Left hindlimb (tissue), 1 donor: ENCODE measurements around the gene UNCX.
A peak's percentile ranks its signal among the peaks of the same experiment; 100 is the strongest.
"Not testable (repeated sequence)": the region's sequence is repeated elsewhere in the genome, so short reads cannot be mapped to it uniquely, and the experiment has no call there.

Source experiments
- DNase-seq: peaks from one replicate; pipeline ENCODE4 v3.0.0-alpha.2; 2018

Gene UNCX

GRCh38 chr7:1232623-1233332, at the start of gene UNCX:
UNCX (plus strand) TSS chr7:1232872; CDS start chr7:1233018, 146 bp downstream.
- DNase-seq: peak; percentile 16

DNA sequence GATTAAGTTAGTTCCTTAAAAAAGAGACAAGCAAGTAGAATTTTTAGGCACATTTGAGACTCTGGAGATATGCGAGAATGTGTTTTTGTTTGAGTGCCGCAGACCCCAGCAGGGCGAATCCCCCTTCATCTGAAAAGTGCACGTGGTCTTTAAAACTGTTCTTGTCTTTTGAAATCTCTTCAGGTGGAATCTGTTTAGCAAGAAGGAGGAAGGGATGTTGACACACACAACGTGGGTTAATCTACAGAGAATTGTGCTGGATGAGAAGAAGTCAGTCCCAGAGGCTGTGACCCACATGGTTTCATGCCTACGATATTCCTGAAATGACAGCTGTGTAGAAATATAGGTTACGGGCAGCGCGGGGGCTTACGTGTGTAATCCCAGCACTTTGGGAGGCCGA, 45.5 kb upstream of the UNCX start:
- DNase-seq: no peak

DNA sequence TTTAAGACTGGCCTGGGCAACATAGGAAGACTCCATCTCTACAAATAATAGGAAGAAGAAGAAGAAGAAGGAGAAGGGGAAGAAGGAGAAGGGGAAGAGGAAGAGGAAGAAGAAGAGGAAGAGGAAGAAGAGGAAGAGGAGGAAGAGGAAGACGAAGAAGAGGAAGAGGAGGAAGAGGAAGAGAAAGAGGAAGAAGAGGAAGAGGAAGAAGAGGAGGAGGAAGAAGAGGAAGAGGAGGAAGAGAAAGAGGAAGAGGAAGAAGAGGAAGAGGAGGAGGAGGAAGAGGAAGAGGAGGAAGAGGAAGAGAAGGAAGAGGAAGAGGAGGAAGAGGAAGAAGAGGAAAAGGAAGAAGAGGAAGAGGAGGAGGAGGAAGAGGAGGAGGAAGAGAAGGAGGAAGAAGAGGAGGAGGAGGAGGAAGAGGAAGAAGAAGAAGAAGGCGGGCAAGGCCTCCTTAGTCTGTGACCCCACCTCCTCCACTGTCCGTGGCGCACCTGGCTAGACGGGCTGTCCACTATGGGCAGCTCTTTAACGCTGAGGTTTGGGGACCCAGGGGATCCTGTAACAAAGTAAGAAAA, 43.9 kb upstream of the UNCX start:
- no peak for DNase-seq

DNA sequence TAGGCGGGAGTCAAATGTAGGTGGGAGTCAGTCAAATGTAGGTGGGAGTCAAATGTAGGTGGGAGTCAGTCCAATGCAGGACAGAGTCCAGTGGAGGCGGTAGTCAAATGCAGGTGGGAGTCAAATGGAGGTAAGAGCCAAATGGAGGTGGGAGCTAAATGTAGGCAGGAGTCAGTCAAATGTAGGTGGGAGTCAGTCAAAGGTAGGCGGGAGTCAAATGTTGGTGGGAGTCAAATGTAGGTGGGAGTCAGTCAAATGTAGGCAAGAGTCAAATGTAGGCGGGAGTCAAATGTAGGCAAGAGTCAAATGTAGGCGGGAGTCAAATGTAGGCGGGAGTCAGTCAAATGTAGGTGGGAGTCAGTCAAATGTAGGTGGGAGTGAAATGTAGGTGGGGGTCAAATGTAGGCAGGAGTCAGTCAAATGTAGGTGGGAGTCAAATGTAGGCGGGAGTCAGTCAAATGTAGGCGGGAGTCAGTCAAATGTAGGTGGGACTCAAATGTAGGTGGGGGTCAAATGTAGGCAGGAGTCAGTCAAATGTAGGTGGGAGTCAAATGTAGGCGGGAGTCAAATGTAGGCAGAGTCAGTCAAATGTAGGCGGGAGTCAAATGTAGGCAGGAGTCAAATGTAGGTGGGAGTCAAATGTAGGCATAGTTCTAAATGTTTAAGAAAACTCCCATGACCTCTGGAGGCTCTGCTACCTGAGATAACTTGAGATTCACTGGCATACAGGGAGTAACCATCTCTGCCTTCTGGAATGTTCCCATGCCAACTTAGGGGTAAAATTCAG, 42.5 kb upstream of the UNCX start:
- no peak for DNase-seq

DNA sequence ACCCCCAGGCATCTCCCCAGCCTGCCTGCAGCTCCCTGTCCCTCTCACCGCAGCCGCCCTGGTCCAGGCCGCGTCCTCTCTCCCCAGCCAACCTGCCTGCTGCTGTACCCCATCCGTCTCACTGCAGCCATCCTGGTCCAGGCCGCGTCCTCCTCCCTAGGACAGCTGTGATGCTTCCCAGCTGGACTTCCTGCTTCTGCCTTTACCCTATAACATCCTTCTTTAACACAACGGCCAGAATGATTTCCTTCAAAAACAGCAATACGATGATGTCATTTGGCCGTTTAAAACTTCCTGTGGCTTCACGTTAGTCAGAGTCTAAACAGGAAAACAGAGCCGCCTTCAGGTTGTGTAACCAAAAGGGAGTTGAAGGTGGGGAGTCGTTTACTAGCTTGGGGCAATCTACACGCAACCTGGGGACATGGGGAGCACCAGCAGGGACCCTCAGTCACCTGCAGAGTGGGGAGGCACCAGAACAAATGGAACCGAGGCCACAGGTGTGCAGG, 40.4 kb upstream of the UNCX start:
- no peak for DNase-seq

DNA sequence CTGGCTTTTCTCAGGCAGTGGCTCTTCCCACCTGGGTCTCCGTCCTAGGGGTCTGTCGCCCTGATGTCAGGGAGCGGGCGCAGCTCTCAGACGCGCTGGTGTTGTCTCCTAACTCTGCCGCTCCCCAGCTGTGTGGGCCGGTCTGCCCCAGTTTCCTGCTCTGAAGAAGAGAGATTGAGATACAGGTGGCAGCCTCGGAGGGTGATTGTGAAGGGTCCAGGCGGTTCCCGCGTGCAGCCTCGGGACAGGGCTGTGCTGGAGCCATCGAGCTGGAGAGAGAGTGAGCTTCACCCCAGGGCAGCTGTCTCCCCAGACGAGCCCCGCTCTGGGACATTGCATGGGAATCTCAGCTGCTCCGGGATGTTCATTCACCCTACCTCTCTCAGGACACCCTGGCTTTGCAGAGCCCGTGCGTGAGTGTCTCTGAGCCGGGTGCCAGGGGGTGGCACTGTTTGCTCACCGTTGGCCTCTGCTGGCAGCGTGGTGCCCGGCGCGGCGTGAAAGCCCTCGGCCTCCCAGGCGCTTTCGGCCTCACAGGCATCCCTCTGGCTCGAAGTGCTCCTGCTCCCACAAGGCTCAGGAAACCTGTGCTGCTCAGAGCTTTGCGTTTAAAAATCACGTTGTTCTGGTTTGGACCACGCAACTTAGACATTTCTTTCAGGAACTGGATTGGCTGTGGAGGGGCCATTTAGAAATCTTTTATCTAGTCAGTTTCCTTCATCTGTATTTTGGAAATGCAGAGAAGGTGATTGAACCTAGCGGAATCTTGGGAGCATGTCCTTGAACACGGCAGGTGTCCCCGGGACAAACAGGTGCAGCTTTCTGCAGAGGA, 38.9 kb upstream of the UNCX start:
- no peak for DNase-seq

DNA sequence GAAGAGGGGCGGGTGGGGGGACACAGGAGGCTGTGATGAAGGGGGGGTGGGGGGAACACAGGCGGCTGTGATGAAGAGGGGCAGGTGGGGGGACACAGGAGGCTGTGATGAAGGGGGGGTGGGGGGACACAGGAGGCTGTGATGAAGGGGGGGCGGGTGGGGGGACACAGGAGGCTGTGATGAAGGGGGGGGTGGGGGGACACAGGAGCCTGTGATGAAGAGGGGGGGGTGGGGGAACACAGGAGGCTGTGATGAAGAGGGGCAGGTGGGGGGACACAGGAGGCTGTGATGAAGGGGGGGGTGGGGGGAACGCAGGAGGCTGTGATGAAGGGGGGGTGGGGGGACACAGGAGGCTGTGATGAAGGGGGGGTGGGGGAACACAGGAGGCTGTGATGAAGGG, 36.2 kb upstream of the UNCX start:
- not testable (repeated sequence) for DNase-seq

DNA sequence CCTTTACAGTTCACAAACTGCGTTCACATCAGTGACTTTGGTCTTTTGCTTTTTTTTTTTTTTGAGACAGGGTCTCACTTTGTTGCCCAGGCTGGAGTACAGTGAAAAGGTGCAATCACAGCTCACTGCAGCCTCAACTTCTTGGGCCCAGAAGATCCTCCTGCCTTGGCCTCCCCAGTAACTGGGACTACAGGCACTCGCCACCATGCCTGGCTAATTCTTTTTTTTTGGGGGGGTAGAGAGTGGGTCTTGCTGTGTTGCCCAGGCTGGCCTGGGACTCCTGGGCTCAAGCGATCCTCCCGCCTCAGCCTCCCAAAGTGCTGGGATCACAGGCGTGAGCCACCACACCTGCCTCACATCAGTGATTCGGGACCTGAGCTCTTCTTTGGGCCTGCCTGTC, 35.7 kb upstream of the UNCX start:
- no peak for DNase-seq

- peak; percentile 52 for DNase-seq
These were observed 34.6 kb upstream of the UNCX start for GRCh38 chr7:1197997-1198625.

- DNase-seq: peak; percentile 62
These were observed 32.6 kb upstream of the UNCX start for GRCh38 chr7:1200045-1200444.

GRCh38 chr7:1201916-1202315, 30.8 kb upstream of the UNCX start:
- DNase-seq: no peak

GRCh38 chr7:1202914-1203313, 29.8 kb upstream of the UNCX start:
- not testable (repeated sequence) for DNase-seq

DNA sequence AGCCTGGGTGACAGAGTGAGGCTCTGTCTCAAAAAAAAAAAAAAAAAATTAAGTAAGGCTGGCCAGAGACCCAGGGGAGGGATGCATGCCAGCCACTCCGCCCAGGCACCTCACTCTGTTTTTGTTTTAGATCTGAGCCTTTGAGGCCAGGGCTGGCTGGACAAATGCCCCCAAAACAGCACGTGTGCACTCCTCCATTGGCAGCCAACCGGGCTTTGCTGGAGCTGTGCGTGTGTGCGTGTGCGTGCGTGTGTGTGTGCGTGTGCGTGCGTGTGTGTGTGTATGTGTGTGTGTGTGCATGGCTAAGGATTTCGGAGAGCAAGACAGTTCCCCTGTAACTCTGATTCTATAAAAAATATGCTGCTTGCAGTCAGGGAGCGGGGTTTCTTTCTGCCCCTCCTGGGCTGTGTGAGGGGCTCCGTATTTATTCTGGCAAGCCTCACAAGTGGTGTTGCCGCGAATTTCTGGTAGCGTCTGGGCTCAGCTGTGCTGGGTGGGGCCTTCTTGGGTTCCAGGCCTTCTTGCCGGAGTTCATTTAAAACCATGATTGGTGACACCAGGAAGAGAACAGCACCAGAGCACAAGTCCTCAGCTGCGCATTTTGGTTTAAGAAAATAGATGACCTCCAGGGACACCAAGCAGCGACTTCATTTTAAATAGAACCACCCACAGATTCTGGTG, 28.1 kb upstream of the UNCX start:
- DNase-seq: no peak

- not testable (repeated sequence) for DNase-seq
These were observed 26.9 kb upstream of the UNCX start for GRCh38 chr7:1205742-1206141.

GRCh38 chr7:1209097-1209496, 23.6 kb upstream of the UNCX start:
- no peak for DNase-seq

DNA sequence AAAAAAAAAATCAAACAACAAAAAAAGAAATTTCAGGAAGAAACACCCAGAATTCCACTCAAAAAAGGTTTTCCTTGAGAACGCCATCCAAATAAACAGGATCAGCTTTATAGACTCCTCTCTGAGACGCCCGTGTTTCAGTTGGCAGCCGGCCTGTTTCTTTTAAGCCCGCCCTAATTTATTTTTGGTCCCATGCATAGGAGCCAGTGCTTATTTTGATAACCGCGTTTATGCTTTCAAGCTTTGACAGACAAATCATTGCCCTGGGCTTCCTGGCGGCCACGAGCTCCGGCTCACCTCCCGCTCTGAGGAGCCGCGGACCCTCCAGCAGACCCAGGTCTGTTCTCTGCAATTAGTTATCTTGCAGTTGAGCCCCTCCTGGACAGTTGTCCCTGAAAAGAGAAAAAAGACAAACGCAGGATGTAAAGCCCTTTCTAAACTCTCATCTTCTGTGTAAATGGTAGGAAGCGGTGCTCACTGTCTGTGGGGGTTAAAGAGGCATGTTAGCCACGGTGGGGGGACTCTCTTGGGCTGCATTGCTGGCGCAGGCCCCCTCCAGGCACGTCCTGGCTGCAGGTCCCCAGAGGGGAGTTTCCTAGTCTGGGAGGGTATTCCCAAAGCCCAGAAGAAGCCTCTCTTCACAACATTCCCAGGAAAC, 22.2 kb upstream of the UNCX start:
- DNase-seq: no peak

DNA sequence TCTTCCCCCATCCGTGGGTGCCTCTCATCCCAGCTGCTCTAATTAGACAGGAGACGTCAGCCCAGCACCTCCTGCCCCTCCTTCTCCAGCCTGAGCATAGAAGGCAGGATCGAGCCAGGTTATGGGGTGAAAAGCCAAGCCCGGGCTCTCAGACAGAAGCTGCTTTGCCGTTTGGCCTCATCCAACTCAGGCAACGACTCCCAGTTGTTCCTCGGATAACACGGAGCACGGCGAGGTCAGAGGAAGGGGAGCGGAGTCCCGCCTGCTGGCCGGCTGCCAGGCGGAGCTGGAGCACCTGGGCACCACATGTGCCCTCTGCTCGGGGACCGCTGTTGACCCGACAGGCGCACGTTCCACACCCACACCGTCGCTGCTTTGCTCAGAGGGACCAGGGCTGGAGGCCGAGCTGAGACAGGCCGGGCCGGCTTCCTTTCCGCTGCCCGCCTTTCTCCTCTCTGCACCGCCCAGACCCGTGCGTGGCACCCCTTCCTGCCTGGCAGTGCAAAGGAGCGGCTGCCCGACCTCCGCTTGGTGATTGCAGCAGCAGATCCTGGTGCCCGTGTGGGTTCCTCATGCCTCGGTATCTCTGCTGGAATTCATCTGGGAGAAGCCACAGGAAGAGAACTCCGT, 21.6 kb upstream of the UNCX start:
- no peak for DNase-seq

DNA sequence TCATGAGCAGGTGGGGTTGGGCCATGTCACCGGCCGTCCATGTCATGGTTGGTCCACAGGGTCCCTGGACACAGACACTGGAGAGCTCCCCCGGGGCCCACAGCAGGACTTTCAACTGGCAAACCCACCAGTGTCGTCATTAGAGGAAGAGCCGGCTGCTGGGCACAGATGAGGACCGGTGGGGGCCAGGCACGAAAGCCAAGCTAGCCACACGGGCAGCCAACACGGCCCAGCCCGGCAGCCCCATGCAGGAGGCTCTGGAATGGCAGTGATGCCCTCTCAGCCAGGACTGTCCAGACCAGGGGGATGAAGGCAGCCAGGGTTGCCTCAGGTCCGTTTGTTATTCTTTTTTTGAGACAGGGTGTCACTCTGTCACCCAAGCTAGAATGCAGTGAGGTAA, 21.1 kb upstream of the UNCX start:
- no peak for DNase-seq

GRCh38 chr7:1212025-1212424, 20.6 kb upstream of the UNCX start:
- not testable (repeated sequence) for DNase-seq

DNA sequence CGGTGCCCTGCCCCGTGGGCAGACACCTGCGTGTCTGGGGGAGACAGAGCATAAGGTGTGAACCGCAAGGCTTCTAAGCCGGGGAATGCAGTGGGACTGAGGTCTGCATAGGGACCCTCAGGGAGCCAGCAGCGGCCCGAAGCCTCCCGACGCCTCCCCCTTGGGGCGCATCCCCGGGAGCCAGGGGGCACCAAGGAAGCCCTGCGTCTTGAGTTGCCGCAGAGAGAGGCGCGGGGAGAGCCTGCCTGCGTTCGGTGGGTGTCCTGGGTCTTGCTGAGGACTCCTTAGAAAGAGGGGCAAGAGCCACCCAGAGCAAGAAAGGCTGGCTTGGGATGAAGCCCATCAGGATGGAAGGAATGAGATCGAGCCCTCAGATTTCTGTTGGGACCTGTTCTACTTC, 18.2 kb upstream of the UNCX start:
- DNase-seq: no peak
